ENCODE results near the gene TMEM217.

Gene TMEM217

DNA sequence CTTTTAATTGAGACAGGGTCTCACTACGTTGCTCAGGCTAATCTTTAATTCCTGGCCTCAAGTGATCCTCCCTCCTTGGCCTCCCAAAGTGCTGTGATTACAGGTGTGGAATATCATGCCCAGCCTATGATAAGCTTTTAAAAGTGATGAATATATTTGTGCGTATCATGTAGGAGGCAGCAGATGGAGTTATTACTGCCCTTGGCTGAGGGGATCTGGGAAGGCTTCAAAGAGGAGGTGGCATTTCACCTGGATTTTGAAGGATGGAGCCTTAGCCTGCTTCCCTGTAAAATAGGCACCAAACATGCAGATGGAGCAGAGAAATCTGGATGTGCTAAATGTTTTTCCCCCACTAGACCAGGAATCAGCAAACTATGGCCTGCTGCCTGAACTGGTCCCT lies 77.9 kb downstream of the TMEM217 start:
- no peak for DNase-seq

DNA sequence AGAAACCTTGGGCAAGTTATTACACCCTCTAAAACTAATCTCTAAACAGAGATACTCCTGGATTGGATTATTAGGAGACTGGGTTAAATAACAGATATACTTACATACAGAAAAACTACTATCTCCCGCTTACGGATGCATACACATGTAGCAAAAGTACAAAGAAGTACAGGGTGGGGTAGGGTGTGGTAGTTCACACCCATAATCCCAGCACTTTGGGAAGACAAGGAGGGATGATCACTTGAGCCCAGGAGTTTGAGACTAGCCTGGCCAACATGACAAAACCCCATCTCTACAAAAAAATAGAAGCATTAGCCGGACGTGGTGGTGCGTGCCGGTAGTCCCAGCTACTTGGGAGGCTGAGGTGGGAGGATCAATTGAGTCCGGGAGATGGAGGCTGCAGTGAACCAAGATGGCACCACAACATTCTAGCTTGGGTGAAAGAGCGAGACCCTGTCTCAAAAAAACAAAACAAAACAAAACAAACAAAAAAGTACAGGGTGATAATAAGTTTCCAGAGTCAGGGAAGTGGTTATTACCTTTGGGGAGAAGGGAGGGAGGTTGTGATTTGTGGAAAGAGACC lies 79.9 kb downstream of the TMEM217 start:
- DNase-seq: no peak

DNA sequence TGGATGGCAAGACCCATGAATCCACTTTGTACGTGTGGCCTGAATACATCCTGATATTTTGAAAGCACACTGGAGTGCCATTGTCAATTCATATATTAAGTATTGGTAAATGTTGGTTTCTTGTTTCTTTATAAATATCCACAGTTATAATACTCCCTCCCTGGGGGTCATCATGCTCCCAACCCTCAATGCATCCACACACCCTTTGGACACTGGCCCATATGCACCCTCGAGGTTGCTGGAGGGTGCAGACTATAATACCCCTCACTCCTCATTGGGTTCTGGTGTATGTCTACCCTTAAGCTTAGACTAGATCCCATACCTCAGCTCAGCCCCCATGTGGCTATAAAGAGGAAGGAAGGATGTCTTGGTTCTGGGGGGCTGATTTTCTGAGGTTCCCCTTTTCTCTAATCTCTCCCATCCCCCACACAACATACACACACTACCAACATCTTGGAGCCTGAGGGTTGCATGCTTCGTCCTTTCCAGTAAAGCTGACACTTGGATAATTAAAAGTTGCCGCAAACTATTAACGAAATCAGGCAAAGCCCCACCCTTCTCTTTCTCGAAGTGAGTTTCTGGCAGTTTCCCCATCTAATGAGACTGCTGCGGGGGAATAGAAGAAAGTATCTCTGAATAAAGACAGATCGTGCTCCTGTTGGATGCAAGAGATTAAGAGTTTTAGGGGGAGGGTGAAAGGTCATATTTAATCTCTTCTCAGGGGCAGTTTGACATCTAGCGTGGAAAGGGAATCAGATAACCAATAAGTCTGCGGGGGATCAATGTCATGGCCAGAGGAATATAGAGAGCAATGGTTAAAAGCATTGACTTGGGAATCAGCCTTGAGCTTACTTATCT lies 80.6 kb downstream of the TMEM217 start:
- DNase-seq: no peak

DNA sequence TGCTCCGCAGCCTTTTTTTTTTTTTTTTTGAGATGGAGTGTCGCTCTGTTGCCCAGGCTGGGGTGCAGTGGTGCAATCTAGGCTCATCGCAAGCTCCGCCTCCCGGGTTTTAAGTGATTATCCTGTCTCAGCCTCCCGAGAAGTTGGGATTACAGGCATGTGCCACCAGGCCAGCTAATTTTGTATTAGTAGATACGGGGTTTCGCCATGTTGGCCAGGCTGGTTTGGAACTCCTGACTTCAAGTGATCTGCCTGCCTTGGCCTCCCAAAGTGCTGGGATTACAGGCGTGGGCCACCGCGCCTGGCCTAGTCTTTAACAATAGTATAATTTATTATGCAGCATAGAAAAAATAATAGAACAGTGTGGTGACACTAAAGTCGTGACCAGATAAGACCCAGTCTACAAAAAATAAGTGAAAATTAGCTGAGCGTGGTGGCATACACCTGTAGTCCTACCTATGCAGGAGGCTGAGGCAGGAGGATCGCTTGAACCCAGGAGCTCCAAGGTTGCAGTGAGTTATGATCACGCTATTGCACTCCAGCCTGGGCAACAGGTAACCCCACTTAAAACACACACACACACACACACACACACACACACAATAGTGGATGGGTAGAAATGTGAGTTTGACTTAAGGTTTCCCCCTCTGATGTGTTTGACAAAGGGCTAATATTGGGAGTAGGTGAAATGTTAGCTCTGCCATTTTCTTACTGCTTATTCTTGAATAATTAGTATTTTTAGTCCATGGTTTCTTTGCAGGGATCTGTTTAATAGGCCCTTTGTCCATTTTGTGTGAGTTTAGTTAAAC lies 81.5 kb downstream of the TMEM217 start:
- DNase-seq: no peak

DNA sequence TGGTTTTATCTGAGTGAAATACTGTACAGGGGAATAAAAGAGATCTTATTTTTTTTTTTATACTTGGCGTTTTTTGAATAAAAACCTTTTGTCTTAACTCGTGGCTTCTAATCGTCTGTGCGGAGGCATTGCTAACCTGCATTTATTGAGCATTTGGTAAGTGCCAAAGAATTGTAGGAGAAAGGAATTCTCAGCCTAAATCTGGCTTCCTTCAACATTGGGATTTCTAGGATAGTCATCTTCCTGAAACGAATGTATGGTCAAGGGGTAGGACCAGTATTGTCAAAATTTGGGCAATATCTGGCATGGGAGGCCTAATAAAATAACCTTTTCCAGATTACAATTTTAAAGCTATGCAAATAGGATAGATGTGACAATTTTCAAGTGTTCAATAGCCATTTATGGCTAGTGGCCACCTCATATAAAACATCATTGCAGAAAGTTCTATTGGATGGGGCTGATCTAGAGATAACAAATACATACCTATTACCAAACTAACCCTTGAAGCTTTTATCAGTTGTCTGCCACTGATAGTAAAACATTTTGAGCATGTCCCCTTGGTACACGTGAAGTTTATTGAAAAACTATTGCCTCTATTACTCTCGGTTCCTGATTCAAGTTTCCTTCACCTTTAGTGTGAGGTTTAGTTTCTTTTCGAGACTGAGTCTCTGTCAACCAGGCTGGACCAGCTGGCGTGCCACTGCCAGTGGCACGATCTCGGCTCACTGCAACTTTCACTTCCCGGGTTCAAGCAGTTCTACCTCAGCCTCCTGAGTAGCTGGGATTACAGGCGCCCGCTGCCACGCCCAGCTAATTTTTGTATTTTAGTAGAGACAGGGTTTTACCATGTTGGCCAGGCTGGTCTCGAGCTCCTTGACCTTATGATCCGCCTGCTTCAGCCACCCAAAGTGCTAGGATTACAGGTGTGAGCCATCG lies 82.3 kb downstream of the TMEM217 start:
- DNase-seq: no peak

DNA sequence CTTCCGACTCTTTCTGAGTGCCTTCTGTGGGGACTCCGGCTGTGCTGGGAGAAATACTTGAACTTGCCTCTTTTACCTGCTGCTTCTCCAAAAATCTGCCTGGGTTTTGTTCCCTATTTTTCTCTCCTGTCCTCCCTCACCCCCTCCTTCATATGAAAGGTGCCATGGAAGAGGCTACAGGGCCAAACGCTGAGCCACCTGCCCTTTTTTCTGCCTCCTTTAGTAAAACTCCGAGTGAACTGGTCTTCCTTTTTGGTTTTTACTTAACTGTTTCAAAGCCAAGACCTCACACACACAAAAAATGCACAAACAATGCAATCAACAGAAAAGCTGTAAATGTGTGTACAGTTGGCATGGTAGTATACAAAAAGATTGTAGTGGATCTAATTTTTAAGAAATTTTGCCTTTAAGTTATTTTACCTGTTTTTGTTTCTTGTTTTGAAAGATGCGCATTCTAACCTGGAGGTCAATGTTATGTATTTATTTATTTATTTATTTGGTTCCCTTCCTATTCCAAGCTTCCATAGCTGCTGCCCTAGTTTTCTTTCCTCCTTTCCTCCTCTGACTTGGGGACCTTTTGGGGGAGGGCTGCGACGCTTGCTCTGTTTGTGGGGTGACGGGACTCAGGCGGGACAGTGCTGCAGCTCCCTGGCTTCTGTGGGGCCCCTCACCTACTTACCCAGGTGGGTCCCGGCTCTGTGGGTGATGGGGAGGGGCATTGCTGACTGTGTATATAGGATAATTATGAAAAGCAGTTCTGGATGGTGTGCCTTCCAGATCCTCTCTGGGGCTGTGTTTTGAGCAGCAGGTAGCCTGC lies 83.2 kb downstream of the TMEM217 start:
- DNase-seq: no peak

DNA sequence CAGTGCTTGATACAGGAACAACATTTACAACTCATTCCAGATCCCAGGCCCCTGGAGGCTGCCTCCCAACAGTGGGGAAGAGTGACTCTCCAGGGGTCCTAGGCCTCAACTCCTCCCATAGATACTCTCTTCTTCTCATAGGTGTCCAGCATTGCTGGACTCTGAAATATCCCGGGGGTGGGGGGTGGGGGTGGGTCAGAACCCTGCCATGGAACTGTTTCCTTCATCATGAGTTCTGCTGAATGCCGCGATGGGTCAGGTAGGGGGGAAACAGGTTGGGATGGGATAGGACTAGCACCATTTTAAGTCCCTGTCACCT lies 83.8 kb downstream of the TMEM217 start:
- no peak for DNase-seq

DNA sequence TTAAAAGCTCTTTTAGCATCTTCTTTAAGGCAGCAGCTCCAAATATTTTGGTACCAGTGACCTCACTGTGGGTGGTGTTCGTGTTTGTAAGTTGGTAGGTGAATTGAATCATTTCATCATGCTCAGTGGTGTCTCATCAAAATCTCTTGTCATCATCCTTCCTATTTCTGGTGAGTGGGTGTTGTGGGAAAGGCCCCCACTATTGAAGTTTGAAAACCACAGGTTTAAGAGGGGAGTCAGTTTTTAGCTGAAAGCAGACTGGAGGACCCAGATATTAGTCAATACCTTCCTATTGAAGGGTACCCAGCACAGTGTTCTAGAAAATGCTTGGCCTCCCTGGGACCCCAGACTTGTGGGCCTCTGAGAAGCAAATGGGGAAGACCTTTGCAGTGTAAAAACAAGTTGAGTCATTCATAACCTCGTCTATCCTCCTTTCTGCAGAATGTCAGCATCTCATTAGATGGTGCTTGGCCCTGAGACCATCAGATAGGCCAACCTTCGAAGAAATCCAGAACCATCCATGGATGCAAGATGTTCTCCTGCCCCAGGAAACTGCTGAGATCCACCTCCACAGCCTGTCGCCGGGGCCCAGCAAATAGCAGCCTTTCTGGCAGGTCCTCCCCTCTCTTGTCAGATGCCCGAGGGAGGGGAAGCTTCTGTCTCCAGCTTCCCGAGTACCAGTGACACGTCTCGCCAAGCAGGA lies 84.3 kb downstream of the TMEM217 start:
- DNase-seq: no peak

DNA sequence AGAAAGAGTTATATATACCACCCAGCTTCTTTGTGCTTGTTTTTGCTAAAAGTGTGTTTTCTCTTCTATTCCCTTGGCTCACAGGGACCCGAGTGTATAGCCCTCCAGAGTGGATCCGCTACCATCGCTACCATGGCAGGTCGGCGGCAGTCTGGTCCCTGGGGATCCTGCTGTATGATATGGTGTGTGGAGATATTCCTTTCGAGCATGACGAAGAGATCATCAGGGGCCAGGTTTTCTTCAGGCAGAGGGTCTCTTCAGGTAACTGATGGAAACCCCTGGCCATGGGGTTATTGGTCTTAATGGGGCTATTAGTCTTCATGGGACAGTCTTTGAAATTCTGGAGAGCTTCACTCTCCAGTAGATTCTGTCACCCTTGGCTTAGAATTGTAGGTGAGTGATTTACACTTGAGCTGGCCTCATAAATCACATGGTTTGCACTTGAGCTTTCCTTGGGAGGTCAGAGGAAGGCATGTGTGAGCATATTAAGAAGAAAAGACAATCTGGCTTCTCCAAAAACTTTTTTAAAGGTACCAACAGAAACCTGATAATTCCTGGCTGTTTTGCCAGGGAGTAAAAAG lies 84.9 kb downstream of the TMEM217 start:
- no peak for DNase-seq

DNA sequence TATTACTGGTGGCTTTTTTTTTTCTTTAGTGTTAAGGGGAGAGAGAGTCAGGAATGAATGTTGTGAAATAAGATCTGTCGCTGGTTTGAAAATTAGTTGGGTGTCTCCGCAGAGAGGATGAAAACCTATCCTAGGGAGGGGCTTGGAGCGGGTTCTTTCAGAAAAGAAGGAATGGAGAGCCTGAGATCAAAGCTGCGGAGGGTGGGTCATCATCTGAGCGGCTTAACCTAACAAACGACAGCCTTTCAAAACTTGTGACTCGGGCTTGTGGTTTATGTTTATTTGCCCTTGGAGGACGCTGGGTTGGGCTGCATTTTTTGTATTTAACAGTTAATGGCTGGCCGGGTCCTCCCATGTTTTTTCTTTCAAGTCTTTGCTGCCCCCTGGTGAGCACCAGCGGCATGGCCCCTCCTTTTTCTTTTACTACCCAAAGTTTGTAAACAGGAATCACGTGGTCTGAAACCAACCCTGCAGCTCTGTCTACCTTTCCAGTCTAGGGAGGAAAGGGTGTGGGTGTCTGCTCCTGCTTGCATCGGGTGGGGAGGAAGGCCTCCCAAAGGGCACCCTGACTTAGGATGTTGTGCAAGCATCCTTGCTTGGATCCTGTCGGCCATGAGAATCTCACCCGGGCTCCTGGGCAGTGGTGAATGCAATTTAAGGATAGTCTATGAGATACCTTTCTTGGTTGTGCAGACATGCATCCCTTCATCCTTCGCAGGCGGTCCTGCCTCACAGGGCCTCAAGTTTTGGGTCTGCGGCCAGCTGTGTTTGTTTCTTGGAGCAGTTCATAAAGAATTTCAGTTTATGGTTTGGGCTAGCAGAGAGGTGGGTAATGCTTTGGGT lies 85.8 kb downstream of the TMEM217 start:
- peak; percentile 92 for DNase-seq

DNA sequence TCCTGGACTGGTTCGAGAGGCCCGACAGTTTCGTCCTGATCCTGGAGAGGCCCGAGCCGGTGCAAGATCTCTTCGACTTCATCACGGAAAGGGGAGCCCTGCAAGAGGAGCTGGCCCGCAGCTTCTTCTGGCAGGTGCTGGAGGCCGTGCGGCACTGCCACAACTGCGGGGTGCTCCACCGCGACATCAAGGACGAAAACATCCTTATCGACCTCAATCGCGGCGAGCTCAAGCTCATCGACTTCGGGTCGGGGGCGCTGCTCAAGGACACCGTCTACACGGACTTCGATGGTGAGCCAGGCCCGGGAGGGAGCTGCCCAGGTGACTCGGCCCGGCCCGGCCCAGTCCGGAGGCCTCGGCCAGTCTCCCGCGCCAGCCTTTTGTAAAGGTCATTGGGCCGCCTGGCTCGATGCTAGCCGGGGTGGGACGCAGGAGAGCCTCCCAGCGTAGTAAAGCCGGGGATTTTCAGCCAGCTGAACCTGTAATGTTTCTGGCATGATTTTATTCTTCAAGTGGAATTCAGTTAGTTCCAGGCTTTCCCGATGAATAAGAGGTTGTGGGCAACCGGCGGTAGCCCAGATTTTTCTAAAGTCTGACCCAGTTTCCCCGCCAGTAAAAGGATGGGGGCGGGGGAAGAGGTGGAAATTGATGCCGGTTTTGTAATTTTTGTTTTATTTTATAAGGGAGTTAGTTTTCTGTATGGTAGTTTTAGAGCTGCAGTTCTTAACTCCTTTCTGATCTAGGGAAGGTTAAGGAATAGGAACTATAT lies 86.6 kb downstream of the TMEM217 start:
- peak; percentile 29 for DNase-seq

DNA sequence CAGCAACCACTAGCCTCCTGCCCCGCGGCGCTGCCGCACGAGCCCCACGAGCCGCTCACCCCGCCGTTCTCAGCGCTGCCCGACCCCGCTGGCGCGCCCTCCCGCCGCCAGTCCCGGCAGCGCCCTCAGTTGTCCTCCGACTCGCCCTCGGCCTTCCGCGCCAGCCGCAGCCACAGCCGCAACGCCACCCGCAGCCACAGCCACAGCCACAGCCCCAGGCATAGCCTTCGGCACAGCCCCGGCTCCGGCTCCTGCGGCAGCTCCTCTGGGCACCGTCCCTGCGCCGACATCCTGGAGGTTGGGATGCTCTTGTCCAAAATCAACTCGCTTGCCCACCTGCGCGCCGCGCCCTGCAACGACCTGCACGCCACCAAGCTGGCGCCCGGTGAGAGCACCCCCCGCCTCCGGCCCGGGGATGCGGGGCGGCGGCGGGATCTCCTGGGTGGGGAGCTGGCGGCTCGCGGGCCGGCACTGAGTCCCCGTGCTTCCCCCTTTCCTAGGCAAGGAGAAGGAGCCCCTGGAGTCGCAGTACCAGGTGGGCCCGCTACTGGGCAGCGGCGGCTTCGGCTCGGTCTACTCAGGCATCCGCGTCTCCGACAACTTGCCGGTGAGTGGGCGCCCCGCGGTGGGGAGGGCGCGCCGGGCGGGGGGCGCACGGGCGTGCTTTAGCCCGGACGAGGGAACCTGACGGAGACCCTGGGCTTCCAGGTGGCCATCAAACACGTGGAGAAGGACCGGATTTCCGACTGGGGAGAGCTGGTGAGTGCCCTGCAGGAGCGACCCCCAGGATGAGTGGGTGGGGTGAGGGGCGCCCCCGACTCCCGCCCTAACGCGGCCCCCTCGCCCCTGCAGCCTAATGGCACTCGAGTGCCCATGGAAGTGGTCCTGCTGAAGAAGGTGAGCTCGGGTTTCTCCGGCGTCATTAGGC lies 87.4 kb downstream of the TMEM217 start:
- peak; percentile 45 for DNase-seq

DNA sequence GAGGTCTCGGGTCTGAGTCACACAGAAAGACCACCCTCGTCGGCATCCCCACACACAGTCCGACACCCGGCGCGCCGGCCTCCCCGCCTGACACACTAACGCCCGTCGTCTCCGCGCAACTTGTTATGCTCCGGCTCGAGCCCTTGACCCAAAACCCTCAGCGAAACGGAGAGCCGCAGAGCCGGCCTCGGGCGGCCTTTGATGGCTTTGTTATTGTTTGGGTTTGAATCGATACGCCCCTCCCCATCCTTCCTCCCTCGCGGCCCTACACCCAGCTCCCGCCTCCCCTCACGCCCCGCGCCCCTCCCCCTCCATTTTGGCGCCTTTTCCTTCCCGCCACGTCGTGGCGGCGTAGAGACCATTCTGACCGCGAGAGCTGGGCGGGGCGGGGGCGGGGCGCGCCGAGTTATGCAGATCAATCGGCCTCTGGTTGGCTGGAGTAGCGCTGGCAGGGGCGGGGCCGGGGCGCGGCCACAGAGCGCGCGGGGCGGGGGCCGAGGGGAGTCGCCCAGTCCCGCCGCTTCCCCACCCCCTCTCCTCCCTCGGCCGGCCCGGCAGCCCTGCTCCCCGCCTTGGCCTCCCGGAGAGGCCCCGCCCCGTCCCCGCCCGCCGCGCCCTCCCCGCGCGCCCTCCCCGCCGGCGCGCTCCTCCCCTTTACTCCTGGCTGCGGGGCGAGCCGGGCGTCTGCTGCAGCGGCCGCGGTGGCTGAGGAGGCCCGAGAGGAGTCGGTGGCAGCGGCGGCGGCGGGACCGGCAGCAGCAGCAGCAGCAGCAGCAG lies 88.3 kb downstream of the TMEM217 start, which contains the start of gene PIM1:
Gene PIM1, plus strand, starts transcription at position 657 of the 777 bp plus-strand sequence. CDS start 424 bp downstream, outside the sequence.
- DNase-seq: peak; percentile 99

DNA sequence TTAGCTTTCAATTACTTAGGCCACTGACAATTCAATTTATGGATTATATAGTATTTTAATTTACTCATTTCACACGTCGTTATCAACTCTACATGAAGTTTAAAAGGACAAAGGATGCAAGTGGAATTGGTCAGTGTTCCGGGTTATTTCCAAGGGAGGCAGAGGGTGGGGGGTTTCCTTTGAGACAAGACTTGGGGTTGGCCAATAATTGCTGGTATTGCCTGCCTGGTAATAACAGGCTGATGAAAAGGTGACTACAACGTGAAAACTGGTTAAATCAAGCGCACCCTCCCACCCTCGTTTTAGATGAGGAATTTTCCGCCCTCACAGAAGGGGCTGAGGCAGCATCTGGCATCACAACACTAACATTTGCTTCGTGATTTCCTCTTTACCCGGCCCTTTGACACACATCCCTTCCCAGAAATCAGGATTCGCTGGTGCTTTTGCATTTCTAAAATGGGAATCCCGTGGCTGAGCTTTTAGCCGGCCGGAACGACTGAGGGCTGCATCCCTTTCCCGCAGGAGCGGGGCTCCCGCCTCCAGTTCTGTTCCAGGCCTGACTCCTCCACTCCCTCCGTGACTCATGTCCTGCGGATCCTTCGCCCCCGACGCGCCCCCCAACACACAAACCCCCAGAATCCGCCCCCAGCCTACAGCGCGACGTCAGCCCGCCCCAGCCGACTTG lies 89.0 kb downstream of the TMEM217 start:
- DNase-seq: no peak

DNA sequence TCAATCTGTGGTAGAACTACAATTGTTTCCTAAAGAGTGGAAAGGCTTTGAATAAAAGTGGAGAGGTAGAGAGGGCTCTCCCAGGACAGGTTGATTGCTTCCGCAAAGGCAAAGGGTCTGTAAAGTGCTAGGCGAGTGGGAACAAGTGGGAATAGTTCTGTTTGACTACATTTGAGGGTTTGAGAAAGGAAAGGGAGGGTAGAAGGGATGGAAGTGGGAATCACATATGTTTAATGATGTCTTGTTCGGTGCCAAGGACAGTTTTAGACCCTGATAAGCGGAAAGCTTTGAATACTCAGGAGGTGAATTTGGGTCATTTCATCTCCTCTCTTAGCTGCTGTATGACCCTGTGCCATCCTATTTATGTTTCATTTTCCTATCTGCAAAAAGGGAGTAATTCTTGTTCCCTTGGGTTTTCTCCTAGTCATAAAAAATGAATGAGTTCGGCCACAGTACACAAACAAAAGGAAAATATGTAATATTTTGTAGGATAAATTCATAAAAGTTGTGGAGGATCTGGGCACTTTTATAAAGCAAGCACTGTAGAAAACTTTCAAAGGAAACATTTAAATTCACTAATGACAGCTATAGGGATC lies 89.7 kb downstream of the TMEM217 start:
- DNase-seq: no peak

DNA sequence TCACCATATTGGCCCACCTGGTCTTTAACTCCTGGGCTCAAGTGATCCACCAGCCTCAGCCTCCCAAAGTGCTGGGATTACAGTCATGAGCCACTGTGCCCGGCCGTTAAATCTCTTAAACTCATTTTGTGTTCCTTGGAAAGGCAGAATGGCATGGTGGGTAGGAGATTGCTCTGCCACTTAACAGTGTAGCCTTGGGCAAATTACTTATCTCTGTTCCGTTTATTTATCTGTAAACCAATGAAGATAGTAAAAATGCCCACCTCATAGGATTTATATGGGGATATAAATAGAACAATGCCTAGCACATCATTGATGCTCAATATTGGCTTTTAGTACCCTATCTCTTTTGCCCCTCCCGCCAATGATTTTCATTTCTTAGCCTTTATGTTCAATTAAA lies 95.2 kb downstream of the TMEM217 start:
- DNase-seq: no peak
